Right atrium auricular region (tissue), 2 donors: ENCODE measurements around the gene OCIAD1. TPM values are rescaled to one million over a fixed set of nuclear protein-coding genes. Genes with fewer than 3 reads are reported as not detected.
"Not testable (repeated sequence)": the region's sequence is repeated elsewhere in the genome, so short reads cannot be mapped to it uniquely, and the experiment has no call there.

ENCODE experiments used
- DNase-seq: peaks from one replicate; pipeline ENCODE4 v3.0.0-alpha.2; 2019; ENCODE audit warnings: low spot score
- H3K27ac ChIP-seq, 2 donors: fragments of 200-600 bp; sonication (generic); 1 replicate in 1 of 2; 2 replicates in 1 of 2; pipeline ENCODE4 v1.5.1; 2016 to 2019
- H3K27me3 ChIP-seq, 2 donors: fragments of 200-600 bp; sonication (generic); one replicate each; pipeline versions ENCODE4 v1.5.1 to v1.6.0; 2017 to 2019
- H3K36me3 ChIP-seq: fragments of 200-600 bp; sonication (generic); one replicate; pipeline ENCODE4 v1.5.1; 2016
- H3K4me1 ChIP-seq, 2 donors: fragments of 200-600 bp; sonication (generic); one replicate each; pipeline versions ENCODE4 v1.5.1 to v1.6.0; 2017 to 2019
- H3K4me3 ChIP-seq, 2 donors: fragments of 200-600 bp; sonication (generic); 1 replicate in 1 of 2; 2 replicates in 1 of 2; pipeline ENCODE4 v1.5.1; 2017 to 2019; ENCODE audit warnings: mild to moderate bottlenecking in 1 of 2, moderate library complexity in 1 of 2
- H3K9me3 ChIP-seq, 2 donors: fragments of 200-600 bp; sonication (generic); one replicate each; pipeline ENCODE4 v1.5.1; 2019
- total RNA-seq, 2 donors: library from RNA; depleted of rRNA; stranded (reverse); fragments of >200 nt; gene quantifications; one replicate each; pipeline ENCODE4 v1.1.0, GENCODE V29; 2016
- TF ChIP-seq, protein P1 (sequence below), 2 donors: fragments of 200-600 bp; sonication (generic); IDR thresholded peaks; one replicate each; pipeline ENCODE4 v1.5.1; 2019; ENCODE audit warnings: antibody characterized with exemption in 2 of 2

Gene OCIAD1
- total RNA-seq, 2 donors from 2014 or later, result 101 to 215 TPM

DNA sequence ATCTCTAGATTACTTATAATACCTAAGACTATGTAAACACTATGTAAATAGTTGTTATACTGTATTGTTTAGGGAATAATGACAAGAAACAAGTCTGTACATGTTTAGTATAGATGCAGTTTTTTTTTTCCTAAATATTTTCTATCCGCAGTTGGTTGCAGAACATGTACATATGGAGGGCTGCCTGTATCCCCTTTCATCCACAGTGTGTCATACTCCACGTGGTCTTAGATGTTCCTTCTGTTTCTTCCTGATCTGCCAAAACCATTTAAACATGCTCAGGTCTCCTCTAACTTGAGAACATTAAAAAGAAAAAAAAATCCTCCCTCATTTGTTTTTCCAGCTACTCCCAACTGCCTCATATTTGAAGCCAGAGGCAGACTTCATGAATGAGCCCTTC is 14.0 kb downstream of the OCIAD1 start:
- H3K4me1 ChIP-seq, result peaks cover 0 to 6% of the 10 kb centered on the region in 2 donors
- no peaks in the 10 kb centered on the region for H3K27me3 ChIP-seq
- H3K27ac ChIP-seq, result no peak overlapping the region
- TF ChIP-seq, protein P1, sequence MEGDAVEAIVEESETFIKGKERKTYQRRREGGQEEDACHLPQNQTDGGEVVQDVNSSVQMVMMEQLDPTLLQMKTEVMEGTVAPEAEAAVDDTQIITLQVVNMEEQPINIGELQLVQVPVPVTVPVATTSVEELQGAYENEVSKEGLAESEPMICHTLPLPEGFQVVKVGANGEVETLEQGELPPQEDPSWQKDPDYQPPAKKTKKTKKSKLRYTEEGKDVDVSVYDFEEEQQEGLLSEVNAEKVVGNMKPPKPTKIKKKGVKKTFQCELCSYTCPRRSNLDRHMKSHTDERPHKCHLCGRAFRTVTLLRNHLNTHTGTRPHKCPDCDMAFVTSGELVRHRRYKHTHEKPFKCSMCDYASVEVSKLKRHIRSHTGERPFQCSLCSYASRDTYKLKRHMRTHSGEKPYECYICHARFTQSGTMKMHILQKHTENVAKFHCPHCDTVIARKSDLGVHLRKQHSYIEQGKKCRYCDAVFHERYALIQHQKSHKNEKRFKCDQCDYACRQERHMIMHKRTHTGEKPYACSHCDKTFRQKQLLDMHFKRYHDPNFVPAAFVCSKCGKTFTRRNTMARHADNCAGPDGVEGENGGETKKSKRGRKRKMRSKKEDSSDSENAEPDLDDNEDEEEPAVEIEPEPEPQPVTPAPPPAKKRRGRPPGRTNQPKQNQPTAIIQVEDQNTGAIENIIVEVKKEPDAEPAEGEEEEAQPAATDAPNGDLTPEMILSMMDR (IDR thresholded peaks at IDR 0.05), result no peak
- DNase-seq, result no peak
- H3K36me3 ChIP-seq, result peaks cover 43% of the 10 kb centered on the region
- H3K9me3 ChIP-seq, result no peaks in the 10 kb centered on the region
- H3K4me3 ChIP-seq, result no peak overlapping the region

DNA sequence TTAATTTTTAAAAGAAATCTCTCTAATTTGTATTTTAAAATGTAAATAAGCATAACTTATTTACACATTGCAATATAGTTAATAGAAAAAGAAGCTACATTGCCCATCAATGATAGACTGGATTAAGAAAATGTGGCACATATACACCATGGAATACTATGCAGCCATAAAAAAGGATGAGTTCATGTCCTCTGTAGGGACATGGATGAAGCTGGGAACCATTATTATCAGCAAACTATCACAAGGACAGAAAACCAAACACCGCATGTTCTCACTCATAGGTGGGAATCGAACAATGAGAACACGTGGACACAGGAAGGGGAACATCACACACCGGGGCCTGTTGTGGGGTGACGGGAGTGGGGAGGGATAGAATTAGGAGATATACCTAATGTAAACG is 17.9 kb downstream of the OCIAD1 start:
- H3K4me1 ChIP-seq, H3K27me3 ChIP-seq, H3K9me3 ChIP-seq, DNase-seq, H3K4me3 ChIP-seq, H3K27ac ChIP-seq: not testable (repeated sequence)
- peaks cover 48% of the 10 kb centered on the region for H3K36me3 ChIP-seq

DNA sequence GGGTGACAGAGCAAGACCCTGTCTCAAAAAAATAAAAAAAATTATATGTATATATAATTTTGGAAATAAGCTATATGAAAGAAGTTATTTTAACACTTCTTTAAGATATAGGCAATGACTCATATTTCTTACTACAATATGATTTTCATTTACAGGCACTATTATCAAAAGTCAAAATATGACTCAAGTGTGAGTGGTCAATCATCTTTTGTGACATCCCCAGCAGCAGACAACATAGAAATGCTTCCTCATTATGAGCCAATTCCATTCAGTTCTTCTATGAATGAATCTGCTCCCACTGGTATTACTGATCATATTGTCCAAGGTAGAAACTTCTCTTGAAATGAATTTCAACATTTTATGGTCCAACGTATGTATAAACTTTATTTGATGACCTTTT is 20.8 kb downstream of the OCIAD1 start:
- DNase-seq, result no peak
- Histone ChIP-seq H3K27me3 (no peaks in the 10 kb centered on the region), H3K27ac (no peak overlapping the region), H3K4me1 (no peaks in the 10 kb centered on the region), H3K36me3 (peaks cover 38% of the 10 kb centered on the region), H3K4me3 (no peak overlapping the region), H3K9me3 (no peaks in the 10 kb centered on the region)
- TF ChIP-seq, protein P1 (IDR thresholded peaks at IDR 0.05), result no peak

DNA sequence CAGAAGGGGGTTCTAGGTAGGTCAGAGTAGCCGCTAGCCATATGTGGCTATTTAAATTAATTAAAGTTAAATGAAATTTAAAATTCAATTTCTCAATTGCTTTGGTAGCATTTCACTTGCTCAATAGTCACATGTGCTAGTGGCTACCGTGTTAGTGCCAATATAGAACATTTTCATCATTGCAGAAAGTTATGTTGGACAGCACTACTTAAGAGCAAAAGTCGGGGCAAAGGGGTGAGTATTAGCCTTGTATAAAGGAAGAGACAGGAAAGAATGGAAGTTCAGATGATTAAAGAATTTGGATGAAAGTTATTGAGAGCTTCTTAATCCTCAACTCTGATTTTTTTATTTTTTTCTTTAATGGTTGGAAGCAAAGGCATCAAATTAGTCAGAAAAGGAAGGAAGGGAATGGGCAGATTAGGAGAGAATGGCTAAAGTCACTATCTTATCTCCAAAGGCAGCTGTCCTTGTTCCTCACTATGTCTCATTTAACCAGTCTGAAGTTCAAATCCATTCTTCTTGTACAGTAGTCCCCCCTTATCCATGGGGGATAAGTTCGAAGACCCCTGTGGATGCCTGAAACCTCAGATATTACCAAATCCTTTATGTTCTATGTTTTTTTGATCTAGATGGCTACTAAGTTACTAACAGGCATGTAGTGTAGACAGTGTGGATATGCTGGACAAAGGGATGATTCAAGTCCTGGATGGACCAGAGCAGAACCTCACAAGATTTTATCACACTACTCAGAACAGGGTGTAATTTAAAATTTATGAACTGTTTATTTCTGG is 22.9 kb downstream of the OCIAD1 start:
- peaks cover 51% of the 10 kb centered on the region for H3K36me3 ChIP-seq
- TF ChIP-seq, protein P1 (IDR thresholded peaks at IDR 0.05), result no peak
- no peak overlapping the region for H3K27ac ChIP-seq
- no peaks in the 10 kb centered on the region for H3K27me3 ChIP-seq
- no peaks in the 10 kb centered on the region for H3K9me3 ChIP-seq
- no peaks in the 10 kb centered on the region for H3K4me1 ChIP-seq
- DNase-seq, result no peak
- H3K4me3 ChIP-seq, result no peak overlapping the region

DNA sequence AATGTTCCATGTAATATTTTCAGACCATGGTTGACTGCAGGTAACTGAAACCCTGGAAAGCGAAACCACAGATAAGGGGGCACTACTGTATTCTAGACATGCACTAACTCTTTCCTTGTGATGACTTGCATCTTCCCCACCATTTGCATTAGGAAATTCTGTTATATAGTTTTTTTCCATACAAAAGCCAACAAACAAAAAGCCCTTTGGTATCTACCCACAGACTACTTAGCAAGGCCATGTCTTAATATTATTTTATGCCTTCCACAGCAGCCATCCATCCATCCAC is 23.5 kb downstream of the OCIAD1 start:
- H3K27me3 ChIP-seq, result no peaks in the 10 kb centered on the region
- TF ChIP-seq, protein P1 (IDR thresholded peaks at IDR 0.05), result no peak
- no peak overlapping the region for H3K4me3 ChIP-seq
- H3K36me3 ChIP-seq, result peaks cover 47% of the 10 kb centered on the region
- H3K9me3 ChIP-seq, result no peaks in the 10 kb centered on the region
- H3K4me1 ChIP-seq, result no peaks in the 10 kb centered on the region
- no peak overlapping the region for H3K27ac ChIP-seq
- no peak for DNase-seq

DNA sequence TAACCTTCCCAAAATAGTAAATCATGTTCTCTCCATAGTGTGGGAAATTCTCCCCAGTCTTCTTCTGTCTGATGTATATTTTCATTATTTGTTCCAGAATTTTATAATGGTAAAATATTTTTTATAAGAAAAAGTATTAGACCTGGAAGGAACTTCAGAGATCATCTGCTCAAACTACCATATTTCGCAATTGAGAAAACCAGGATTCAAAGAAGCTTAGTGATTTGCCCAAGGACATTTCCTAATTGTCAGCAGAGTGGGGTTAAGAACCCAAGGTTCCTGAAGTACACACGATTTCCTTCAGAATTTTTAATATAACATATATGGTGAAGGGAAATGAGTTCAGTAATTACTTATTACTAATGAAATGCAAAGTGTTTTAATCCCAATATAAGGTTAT is 24.1 kb downstream of the OCIAD1 start:
- DNase-seq, result no peak
- Histone ChIP-seq H3K4me3 (no peak overlapping the region), H3K9me3 (no peaks in the 10 kb centered on the region), H3K27me3 (no peaks in the 10 kb centered on the region), H3K27ac (no peak overlapping the region), H3K4me1 (no peaks in the 10 kb centered on the region), H3K36me3 (peaks cover 49% of the 10 kb centered on the region)
- TF ChIP-seq, protein P1 (IDR thresholded peaks at IDR 0.05), result no peak
